HepG2 (cell line): Measurements from ENCODE around the gene SAMD10. TPM values are rescaled to one million over a fixed set of nuclear protein-coding genes. Genes with fewer than 3 reads are reported as not detected.

Experiments used
- ARNT ChIP-seq: fragments of 450-650 bp; IDR thresholded peaks from 2 replicates; pipeline ENCODE4 v1.6.1; 2017
- BHLHE40 ChIP-seq: IDR thresholded peaks from 2 replicates; pipeline ENCODE4 v1.6.1; 2011; ENCODE audit warnings: low read length, improper control_type of control experiment
- BRCA1 ChIP-seq: sonication (generic); formaldehyde crosslinking; IDR thresholded peaks from 2 replicates; pipeline ENCODE4 v1.4.0; 2020; ENCODE audit warnings: missing genetic modification reagents
- DMAP1 ChIP-seq: IDR thresholded peaks from 2 replicates; pipeline ENCODE4 v1.6.1; 2016
- EZH2 ChIP-seq: conservative IDR thresholded peaks from 2 replicates; pipeline ENCODE4 v1.6.1; 2012; ENCODE audit warnings: mild to moderate bottlenecking, low read depth, low read length, moderate library complexity
- FOXO1 ChIP-seq: sonication (generic); formaldehyde crosslinking; IDR thresholded peaks from 2 replicates; pipeline ENCODE4 v1.4.0; 2020; ENCODE audit warnings: missing genetic modification reagents
- IRX3 ChIP-seq: sonication (generic); formaldehyde crosslinking; IDR thresholded peaks from 2 replicates; pipeline ENCODE4 v1.8.1; 2023; ENCODE audit warnings: mild to moderate bottlenecking, low read depth, missing genetic modification reagents, borderline replicate concordance
- ISL2 ChIP-seq: sonication (generic); formaldehyde crosslinking; IDR thresholded peaks from 2 replicates; pipeline ENCODE4 v1.5.0; 2020; ENCODE audit warnings: missing genetic modification reagents
- ISX ChIP-seq: sonication (generic); formaldehyde crosslinking; conservative IDR thresholded peaks from 2 replicates; pipeline ENCODE4 v1.5.0; 2020; ENCODE audit warnings: missing genetic modification reagents
- MAF1 ChIP-seq: sonication (generic); formaldehyde crosslinking; IDR thresholded peaks from 2 replicates; pipeline ENCODE4 v1.5.0; 2020; ENCODE audit warnings: missing genetic modification reagents, borderline replicate concordance
- NFKB2 ChIP-seq: sonication (generic); formaldehyde crosslinking; IDR thresholded peaks from 2 replicates; pipeline ENCODE4 v1.4.0; 2020; ENCODE audit warnings: missing genetic modification reagents, borderline replicate concordance
- PRPF4 ChIP-seq: fragments of 200-400 bp; formaldehyde crosslinking; IDR thresholded peaks from 2 replicates; pipeline ENCODE4 v1.6.1; 2016; ENCODE audit warnings: low read length, low read depth; ENCODE audit not compliant: poor library complexity, severe bottlenecking
- RORA ChIP-seq: sonication (generic); formaldehyde crosslinking; IDR thresholded peaks from 2 replicates; pipeline ENCODE4 v1.5.0; 2020; ENCODE audit warnings: mild to moderate bottlenecking, missing genetic modification reagents, moderate library complexity
- SNAPC2 ChIP-seq: sonication (generic); formaldehyde crosslinking; IDR thresholded peaks from 2 replicates; pipeline ENCODE4 v1.8.1; 2022; ENCODE audit warnings: mild to moderate bottlenecking, missing genetic modification reagents
- STAT6 ChIP-seq: sonication (generic); formaldehyde crosslinking; IDR thresholded peaks from 2 replicates; pipeline ENCODE4 v1.4.0; 2020; ENCODE audit warnings: missing genetic modification reagents, mild to moderate bottlenecking, borderline replicate concordance
- THAP7 ChIP-seq: sonication (generic); formaldehyde crosslinking; IDR thresholded peaks from 2 replicates; pipeline ENCODE4 v1.8.1; 2023; ENCODE audit warnings: mild to moderate bottlenecking, missing genetic modification reagents
- ZBTB44 ChIP-seq: sonication (generic); formaldehyde crosslinking; IDR thresholded peaks from 2 replicates; pipeline ENCODE4 v1.4.0; 2020; ENCODE audit warnings: missing genetic modification reagents
- ZNF136 ChIP-seq: sonication (generic); formaldehyde crosslinking; IDR thresholded peaks from 2 replicates; pipeline ENCODE4 v1.8.1; 2022; ENCODE audit warnings: low read depth, mild to moderate bottlenecking, moderate library complexity, missing genetic modification reagents
- ZNF234 ChIP-seq: sonication (generic); formaldehyde crosslinking; conservative IDR thresholded peaks from 2 replicates; pipeline ENCODE4 v1.5.1; 2020; ENCODE audit warnings: mild to moderate bottlenecking, missing genetic modification reagents
- ZNF34 ChIP-seq: sonication (generic); formaldehyde crosslinking; IDR thresholded peaks from 2 replicates; pipeline ENCODE4 v1.4.0; 2020; ENCODE audit warnings: mild to moderate bottlenecking, missing genetic modification reagents, borderline replicate concordance
- ZNF354B ChIP-seq: sonication (generic); formaldehyde crosslinking; IDR thresholded peaks from 2 replicates; pipeline ENCODE4 v1.8.0; 2022; ENCODE audit warnings: mild to moderate bottlenecking, missing genetic modification reagents
- ZNF691 ChIP-seq: sonication (generic); formaldehyde crosslinking; IDR thresholded peaks from 2 replicates; pipeline ENCODE4 v1.4.0; 2020; ENCODE audit warnings: missing genetic modification reagents, low read depth, mild to moderate bottlenecking, borderline replicate concordance
- ZNF749 ChIP-seq: sonication (generic); formaldehyde crosslinking; IDR thresholded peaks from 2 replicates; pipeline ENCODE4 v1.8.0; 2022; ENCODE audit warnings: mild to moderate bottlenecking, missing genetic modification reagents, moderate library complexity, borderline replicate concordance
- ZNF850 ChIP-seq: sonication (generic); formaldehyde crosslinking; conservative IDR thresholded peaks from 2 replicates; pipeline ENCODE4 v1.9.0; 2021; ENCODE audit warnings: mild to moderate bottlenecking, missing genetic modification reagents
- polyA plus RNA-seq, 8 experiments: library from polyadenylated mRNA; depleted of rRNA in 3 of 8; stranded (reverse) in 7 of 8; unstranded in 1 of 8; fragments of >200 nt; fragmentation: Illumina TruSeq in 4 of 8; extraction: Trizol in 4 of 8; gene quantifications; 2 replicates each; pipeline versions ENCODE4 v1.2.1 to v1.2.3, GENCODE V29; 2011 to 2016; ENCODE audit warnings: low read depth in 4 of 8, missing spikeins in 1 of 8, mixed read lengths in 1 of 8; ENCODE audit not compliant: insufficient read depth in 1 of 8
- total RNA-seq, 5 experiments: library from RNA; depleted of rRNA; stranded (reverse); fragments of >200 nt; fragmentation: Illumina TruSeq; extraction: Trizol; gene quantifications; 2 replicates each; pipeline ENCODE4 v1.2.3, GENCODE V29; 2016; ENCODE audit warnings: low read depth in 1 of 5

Gene SAMD10
- total and polyA plus RNA-seq, 2 of the 13 experiments (the other 11 are each of a cell fraction or from before 2014, with no cell fraction given) = 6.1 to 11.0 TPM

- peak; percentile 88; the same call in 1 of the 2 replicates for TF ChIP-seq DMAP1 (CRISPR knock-in tag)
- TF ChIP-seq BHLHE40 = no peak
- TF ChIP-seq ISL2 (CRISPR knock-in tag) = peak; percentile 78; the same call in 1 of the 2 replicates
- TF ChIP-seq ZNF691 = peak; percentile 78
- peak; percentile 94; the same call in 1 of the 2 replicates for TF ChIP-seq NFKB2 (CRISPR knock-in tag)
- TF ChIP-seq PRPF4 = no peak
- TF ChIP-seq IRX3 (CRISPR knock-in tag) = no peak; the same call in 1 of the 2 replicates
- TF ChIP-seq RORA = no peak; the same call in 1 of the 2 replicates
- no peak for TF ChIP-seq ZNF850 (CRISPR knock-in tag)
- TF ChIP-seq FOXO1 = peak; percentile 72
- TF ChIP-seq ZNF234 (CRISPR knock-in tag) = no peak; the same call in 1 of the 2 replicates
- no peak for TF ChIP-seq ARNT
- TF ChIP-seq EZH2 = no peak
- peak; percentile 75; the same call in 1 of the 2 replicates for TF ChIP-seq BRCA1
- TF ChIP-seq MAF1 (CRISPR knock-in tag) = peak; percentile 86
- TF ChIP-seq ZBTB44 (CRISPR knock-in tag) = no peak
- peak; percentile 86; the same call in 1 of the 2 replicates for TF ChIP-seq ISX (CRISPR knock-in tag)
- no peak for TF ChIP-seq ZNF34 (CRISPR knock-in tag)
- TF ChIP-seq ZNF136 (CRISPR knock-in tag) = peak; percentile 98
- TF ChIP-seq STAT6 = no peak
- TF ChIP-seq THAP7 (CRISPR knock-in tag) = peak; percentile 95
- no peak for TF ChIP-seq ZNF354B (CRISPR knock-in tag)
- no peak for TF ChIP-seq SNAPC2 (CRISPR knock-in tag)
- no peak; the same call in none of the 2 replicates for TF ChIP-seq ZNF749
Observed at GRCh38 chr20:63978319-63979228, 868 bp downstream of the SAMD10 start (continued).
